ENCODE data around the gene CAV2.

CAV2 gene

GRCh38 chr7:116505823-116506222, 6.3 kb downstream of the CAV2 start:
- H3K27ac ChIP-seq: no peak overlapping the region
- TF ChIP-seq CTCF (conservative IDR thresholded peaks at IDR 0.05): no peak

GRCh38 chr7:116509982-116510579, 10.5 kb downstream of the CAV2 start:
- no peak for TF ChIP-seq CTCF (conservative IDR thresholded peaks at IDR 0.05)
- no peak overlapping the region for H3K27ac ChIP-seq

GRCh38 chr7:116510795-116511194, 11.3 kb downstream of the CAV2 start:
- H3K27ac ChIP-seq: no peak overlapping the region
- no peak for TF ChIP-seq CTCF (conservative IDR thresholded peaks at IDR 0.05)

GRCh38 chr7:116511552-116512519, 12.3 kb downstream of the CAV2 start:
- no peak overlapping the region for H3K27ac ChIP-seq
- TF ChIP-seq CTCF (conservative IDR thresholded peaks at IDR 0.05): no peak

- H3K27ac ChIP-seq: no peak overlapping the region
- no peak for TF ChIP-seq CTCF (conservative IDR thresholded peaks at IDR 0.05)
These were observed 13.1 kb downstream of the CAV2 start for GRCh38 chr7:116512520-116513188.

- TF ChIP-seq CTCF (conservative IDR thresholded peaks at IDR 0.05): no peak
- H3K27ac ChIP-seq: no peak overlapping the region
These were observed 16.0 kb downstream of the CAV2 start for GRCh38 chr7:116515584-116515983.

GRCh38 chr7:116516324-116516723, 16.8 kb downstream of the CAV2 start:
- TF ChIP-seq CTCF (conservative IDR thresholded peaks at IDR 0.05): no peak
- no peak overlapping the region for H3K27ac ChIP-seq

Measured in VCaP (cell line).